ENCODE results near the gene S100P.
"Not testable (repeated sequence)": the region's sequence is repeated elsewhere in the genome, so short reads cannot be mapped to it uniquely, and the experiment has no call there.

S100P gene

GRCh38 chr4:6662591-6662990 lies 31.1 kb upstream of the S100P start:
- no peak for TF ChIP-seq GATA1 (IDR thresholded peaks at IDR 0.05; ENCODE audit: low read depth, low read length)
- TF ChIP-seq POLR2A (IDR thresholded peaks at IDR 0.05; ENCODE audit: low read length): no peak
- no peak for DNase-seq

DNA sequence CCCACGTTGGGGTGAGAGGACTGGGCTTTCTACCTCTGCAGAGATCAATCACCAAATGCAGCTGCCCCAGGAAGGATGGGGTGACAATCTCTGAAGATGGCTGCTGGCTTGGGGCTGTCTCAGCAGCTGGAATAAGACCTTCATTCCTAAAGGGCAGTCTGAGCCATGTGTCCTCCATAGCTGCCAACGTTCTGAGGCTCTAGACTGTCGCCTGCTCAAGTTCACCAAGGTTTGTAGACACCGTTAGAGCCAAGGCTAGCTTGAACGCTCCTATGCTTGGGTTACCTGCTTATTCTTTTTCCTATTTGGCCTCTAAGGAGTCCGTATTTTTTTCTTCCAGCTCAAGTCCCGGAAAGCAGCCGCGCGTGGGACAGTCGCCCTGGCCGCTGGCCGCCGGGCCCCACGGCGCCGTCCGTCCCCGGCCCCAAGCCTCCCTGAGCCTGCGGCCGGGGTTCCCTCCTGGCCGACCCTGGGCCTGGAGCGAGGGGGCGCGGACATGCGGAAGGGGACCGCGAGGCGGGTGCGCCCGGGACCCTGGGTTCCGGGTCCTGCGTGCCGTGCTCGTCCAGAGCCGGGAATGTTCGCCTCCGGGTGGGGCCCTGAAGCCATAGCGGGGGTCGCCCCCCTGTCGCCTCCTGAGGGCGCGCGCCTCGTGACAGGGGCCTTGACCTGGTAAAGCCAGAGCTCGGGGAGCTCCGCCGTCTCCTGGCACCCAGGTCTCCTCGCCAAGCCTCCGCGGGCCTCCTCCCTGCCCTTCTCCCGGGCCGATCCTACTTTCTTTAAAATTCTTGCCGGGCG lies 29.9 kb upstream of the S100P start:
- no peak for DNase-seq
- TF ChIP-seq GATA1 (IDR thresholded peaks at IDR 0.05; ENCODE audit: low read depth, low read length): no peak
- TF ChIP-seq POLR2A (IDR thresholded peaks at IDR 0.05; ENCODE audit: low read length): no peak

- no peak for TF ChIP-seq POLR2A (IDR thresholded peaks at IDR 0.05; ENCODE audit: low read length)
- TF ChIP-seq GATA1 (IDR thresholded peaks at IDR 0.05; ENCODE audit: low read depth, low read length): no peak
- no peak for DNase-seq
Observed at GRCh38 chr4:6665320-6665654, 28.4 kb upstream of the S100P start.

DNA sequence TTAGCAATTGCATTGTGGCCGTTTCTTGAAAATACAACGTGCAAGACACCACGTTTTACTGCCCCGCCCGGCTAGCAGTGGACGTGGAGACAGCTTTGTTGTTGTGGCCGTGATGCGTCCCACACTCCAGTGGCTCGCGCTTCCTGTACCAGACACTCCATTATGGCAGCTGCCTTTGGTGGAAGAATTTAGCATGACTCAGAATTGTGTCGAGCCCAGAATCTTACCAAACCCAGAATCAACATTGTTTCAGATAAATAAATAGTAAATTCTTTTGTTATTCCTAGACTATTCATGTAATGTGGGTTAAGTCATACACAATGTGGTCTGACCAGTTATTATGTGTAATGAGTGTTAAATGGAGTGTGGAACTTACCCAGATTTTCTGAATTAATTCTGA lies 25.3 kb upstream of the S100P start:
- DNase-seq: no peak
- no peak for TF ChIP-seq GATA1 (IDR thresholded peaks at IDR 0.05; ENCODE audit: low read depth, low read length)
- no peak for TF ChIP-seq POLR2A (IDR thresholded peaks at IDR 0.05; ENCODE audit: low read length)

- no peak for TF ChIP-seq POLR2A (IDR thresholded peaks at IDR 0.05; ENCODE audit: low read length)
- no peak for TF ChIP-seq GATA1 (IDR thresholded peaks at IDR 0.05; ENCODE audit: low read depth, low read length)
- no peak for DNase-seq
Observed at GRCh38 chr4:6671648-6672047, 22.0 kb upstream of the S100P start.

GRCh38 chr4:6672131-6672530 lies 21.5 kb upstream of the S100P start:
- TF ChIP-seq GATA1 (IDR thresholded peaks at IDR 0.05; ENCODE audit: low read depth, low read length): no peak
- no peak for TF ChIP-seq POLR2A (IDR thresholded peaks at IDR 0.05; ENCODE audit: low read length)
- no peak for DNase-seq

GRCh38 chr4:6672541-6673190 lies 21.0 kb upstream of the S100P start:
- DNase-seq: not testable (repeated sequence)

DNA sequence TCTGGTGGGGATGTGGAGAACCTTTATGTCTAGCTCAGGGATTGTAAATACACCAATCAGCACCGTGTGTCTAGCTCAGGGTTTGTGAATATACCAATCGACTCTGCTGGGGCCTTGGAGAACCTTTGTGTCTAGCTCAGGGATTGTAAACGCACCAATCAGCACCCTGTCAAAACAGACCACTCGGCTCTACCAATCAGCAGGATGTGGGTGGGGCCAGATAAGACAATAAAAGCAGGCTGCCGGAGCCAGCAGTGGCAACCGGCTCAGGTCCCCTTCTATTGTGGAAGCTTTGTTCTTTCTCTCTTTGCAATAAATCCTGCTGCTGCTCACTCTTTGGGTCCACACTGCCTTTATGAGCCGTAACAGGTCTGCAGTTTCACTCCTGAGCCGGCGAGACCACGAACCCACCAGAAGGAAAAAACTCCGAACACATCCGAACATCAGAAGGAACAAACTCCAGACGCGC lies 20.5 kb upstream of the S100P start:
- peak; percentile 72 for DNase-seq

GRCh38 chr4:6673660-6674499 lies 19.8 kb upstream of the S100P start:
- TF ChIP-seq GATA1 (IDR thresholded peaks at IDR 0.05; ENCODE audit: low read depth, low read length) (no peak), POLR2A (IDR thresholded peaks at IDR 0.05; ENCODE audit: low read length) (peak; percentile 77)
- peak; percentile 98 to 99 for DNase-seq

DNA sequence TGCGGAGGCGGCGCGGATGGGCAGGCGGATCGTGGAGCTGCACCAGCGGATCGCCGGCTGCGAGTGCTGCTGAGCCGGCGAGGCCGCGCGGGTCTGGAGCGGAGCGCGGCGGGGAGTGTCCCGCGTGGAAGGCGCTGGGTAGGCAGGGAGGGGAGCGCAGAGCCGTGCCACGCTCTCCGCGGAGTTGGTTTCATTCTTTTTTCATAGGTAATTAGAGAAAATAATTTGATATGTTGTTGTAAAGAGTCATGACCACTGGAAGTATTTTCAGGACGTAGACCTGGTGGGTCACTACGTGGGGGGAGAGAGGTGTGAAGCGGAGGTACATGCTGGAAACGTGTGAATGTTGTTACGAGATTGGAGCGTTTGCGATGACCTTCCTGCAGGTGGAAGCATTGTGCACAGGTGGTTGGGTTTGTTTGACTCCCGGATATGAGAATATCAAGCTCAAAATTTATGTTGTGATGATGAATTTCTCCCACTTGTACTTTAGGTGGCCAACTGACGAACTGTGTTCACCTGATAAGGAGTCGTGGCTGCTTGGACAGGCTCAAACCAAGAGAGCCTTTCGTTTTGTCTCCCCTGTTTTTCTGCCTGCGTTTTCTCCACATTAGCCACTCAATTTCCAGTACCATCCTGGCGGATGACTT lies 19.1 kb upstream of the S100P start:
- peak; percentile 81 to 82 for DNase-seq
- no peak for TF ChIP-seq POLR2A (IDR thresholded peaks at IDR 0.05; ENCODE audit: low read length)
- TF ChIP-seq GATA1 (IDR thresholded peaks at IDR 0.05; ENCODE audit: low read depth, low read length): no peak

DNA sequence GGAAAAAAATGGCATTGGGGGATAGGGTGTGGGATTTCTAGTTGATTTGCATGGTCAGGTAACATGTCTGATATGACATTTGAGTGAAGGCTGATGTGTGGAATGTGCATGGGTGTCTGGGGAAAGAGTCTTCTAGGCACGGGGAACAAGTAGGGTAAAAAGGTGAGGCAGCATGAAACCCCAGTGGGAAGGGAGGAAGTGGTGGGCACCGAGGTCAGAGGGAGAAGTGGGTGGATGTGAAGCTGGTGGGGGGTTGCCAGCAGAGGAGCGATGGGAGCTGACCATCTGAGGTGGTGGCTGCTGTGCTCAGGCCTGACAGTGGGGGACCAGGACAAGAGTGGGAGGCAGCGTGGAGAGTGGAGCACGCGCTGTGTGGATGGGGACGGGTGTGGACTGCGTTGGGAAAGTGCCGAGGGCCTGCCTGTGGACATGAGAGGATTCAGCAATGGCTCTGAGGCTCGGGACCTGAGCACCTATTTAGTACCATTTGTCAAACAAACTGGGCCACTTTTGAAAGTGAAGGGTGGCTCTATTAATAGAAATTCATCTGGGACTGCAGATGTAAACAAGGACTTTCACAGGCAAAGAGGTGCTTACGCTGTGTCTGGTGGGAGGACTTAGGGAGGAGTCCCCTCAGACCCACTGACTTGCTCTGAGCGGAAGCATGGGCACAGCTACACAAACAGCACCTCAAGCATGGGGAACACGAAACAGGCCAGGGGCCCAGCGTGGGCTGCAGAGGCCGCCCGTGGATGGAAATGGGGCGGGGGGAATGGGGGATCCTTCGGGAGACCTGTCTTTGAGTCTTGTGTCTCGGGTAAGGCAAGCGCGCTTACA lies 16.7 kb upstream of the S100P start:
- TF ChIP-seq GATA1 (IDR thresholded peaks at IDR 0.05; ENCODE audit: low read depth, low read length) (no peak), POLR2A (IDR thresholded peaks at IDR 0.05; ENCODE audit: low read length) (no peak)

GRCh38 chr4:6680372-6681034 lies 13.2 kb upstream of the S100P start:
- TF ChIP-seq GATA1 (IDR thresholded peaks at IDR 0.05; ENCODE audit: low read depth, low read length): no peak
- TF ChIP-seq POLR2A (IDR thresholded peaks at IDR 0.05; ENCODE audit: low read length): no peak
- no peak for DNase-seq

More for the DNA sequence above, 16.7 kb upstream of the S100P start:
- DNase-seq: no peak

DNA sequence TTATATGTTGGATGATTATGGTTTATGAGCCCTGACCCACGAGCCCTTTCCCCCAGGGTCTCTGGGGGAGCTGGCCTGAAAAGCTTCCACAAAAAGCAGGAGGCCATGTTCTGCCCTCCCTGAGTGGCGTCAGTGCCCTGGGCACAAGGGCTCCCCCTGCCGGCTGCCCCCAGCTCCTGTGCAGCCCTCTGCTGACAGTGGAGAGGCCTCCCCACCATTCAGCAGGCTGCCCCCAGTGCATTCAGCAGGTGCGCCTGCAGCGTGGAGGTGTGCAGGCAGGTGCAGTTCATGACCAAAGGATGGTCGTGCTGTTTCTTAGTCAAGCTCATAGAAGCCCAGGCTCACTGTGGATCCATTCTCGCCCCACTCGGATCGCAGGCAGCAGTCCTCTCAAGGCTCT lies 12.5 kb upstream of the S100P start:
- no peak for TF ChIP-seq POLR2A (IDR thresholded peaks at IDR 0.05; ENCODE audit: low read length)
- TF ChIP-seq GATA1 (IDR thresholded peaks at IDR 0.05; ENCODE audit: low read depth, low read length): no peak
- peak in 1 of 2 experiments; percentile 27 for DNase-seq
